NCI-H1694 (cell line): ENCODE results near the gene NTSR2.

Experiments used
- DNase-seq: peaks from one replicate; lab custom pipeline; 2025; lab: John Stamatoyannopoulos, UW

Gene NTSR2

DNA sequence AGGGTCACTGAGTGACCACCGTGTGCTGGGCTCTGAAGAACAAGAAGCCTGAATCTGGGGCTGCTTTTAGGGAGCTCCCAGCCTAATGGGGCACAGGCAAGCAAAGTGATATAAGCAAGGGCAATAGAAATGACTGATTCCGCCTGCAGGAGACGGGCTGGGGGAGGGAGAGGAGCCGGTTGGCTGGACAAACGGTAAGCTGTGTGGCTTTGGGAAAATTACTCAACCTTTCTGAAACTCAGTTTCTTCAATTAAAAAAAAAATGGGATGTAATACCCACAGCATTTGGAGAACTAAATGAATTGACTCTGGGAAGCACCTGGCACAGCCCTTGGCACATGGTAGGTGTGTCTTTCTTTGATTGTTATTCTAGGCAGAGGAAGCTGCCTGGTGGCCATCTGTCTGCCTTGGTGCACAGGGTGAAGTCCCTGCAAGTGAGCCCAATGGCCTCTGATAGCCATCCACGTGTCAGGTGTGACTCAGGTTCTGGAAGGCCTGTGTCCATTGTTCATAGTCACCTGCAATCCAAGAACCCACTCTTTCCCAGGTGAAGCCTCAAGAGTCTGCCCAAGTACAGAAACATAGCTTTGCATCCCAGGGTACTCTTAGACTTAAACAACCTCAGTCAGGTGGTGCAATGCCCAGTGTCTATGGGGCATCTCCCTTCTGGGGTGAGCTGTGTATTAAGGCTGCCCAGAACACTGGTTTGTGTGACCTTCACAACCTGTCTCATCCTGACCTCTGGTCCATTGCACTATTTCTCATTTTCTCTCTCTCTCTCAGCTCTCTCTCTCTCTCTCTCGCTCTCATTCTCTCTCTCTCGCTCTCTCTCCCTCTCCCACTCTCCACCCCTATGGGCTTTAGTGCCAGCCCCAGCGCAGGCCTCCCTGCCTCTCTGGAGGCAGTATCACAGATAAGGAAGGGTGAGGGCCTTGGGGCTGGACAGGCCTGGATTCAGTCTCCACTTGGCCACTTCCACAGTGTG lies 30.0 kb upstream of the NTSR2 start:
- DNase-seq = no peak

DNA sequence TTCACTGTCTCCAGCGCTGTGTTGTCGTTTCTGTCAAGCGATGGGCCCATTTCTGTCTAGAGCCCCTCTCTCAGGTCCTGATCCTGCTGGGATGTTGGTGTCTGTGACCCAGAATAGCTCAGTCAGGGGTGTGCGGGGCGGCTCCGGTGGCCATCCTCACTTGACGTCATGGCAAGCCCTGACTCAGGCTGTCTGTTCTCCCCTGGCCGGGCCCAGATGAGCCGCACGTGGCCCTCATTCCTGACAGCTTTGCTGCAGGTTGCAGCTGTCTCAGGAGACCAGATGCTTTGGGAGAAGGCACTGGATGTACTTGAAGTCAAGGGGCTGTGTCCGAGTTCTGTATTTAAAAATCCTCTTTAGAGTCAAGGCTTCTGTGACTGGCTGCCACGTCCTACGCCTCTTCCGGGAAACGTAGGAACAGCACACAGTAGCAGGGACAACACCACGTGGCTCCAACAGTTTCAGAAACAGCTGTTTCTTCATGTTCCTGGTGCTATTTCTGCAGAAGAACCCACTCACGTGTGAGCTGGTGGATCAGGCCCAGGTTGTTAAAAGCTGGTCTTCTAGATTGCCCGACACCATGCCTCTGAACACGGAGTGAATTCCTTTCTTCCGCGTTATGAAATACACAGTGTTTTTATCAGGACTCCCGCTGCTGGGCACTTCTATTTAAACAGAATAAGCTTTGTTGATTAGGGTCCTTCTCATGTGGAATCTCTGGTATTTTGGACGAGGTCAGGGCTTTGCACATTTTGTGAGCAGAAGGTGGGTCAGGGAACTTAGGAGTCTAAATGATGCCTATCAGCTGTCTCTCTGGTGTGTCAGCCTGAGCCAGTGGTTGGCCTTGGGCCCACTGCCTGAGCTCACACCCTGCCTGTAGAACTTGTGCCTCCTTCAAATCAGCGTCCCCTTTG lies 28.3 kb upstream of the NTSR2 start:
- peak; percentile 54 for DNase-seq

DNA sequence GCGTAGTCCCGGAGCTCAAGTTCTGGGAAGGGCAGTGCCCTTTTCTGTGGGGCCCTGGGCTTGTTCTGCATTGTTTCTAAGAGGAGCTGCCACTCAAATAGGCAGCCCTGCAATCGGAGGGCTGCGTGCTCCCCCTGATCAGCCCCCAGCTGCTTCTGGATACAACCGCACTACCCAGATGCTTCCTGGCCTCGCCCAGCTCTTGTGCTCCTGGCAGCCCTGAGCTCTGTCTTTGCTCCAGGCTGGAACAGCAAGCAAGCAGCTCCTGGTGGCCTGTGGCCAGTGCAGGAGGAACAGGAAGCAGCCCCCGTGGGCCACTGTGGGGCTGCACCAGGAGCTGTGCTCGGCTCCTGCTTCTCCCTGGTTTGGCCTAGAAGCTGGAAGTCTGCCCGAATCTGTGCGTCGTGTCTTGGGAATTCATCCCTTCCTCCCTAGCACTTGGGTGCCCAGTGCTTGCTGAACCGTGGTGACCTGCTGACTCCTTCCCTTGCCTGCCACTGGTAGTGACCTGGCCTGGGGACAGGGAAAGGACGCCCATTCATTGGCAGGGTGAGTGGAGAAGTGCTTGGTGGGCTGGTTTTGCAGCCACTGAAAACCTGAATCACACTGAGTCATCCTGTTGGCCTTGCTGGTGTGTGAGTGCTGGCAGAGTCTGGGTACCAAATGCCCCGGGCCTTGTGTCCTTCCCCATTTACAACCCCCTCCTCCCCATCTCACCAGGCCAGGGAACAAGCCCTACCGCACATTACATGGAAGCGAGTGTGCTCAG lies 27.3 kb upstream of the NTSR2 start:
- DNase-seq = peak; percentile 80

DNA sequence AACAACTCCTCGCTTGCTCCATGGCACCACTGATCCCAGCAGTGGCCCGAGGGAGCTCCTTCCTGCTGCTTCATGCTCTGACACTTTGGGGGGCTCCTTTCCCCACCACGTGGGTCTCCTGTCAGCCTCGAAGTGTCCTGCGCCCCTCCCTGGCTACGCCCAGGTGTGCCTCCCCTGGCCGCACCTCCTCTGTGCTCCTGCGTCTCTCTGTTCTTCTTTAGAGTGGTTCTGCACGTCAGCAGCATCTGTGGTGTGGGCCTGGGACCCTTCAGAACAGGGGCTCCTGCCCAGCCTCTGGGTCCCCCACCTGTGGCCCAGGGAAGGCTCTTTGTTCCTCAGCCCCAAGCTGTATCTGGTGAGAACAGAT lies 26.7 kb upstream of the NTSR2 start:
- DNase-seq = no peak

DNA sequence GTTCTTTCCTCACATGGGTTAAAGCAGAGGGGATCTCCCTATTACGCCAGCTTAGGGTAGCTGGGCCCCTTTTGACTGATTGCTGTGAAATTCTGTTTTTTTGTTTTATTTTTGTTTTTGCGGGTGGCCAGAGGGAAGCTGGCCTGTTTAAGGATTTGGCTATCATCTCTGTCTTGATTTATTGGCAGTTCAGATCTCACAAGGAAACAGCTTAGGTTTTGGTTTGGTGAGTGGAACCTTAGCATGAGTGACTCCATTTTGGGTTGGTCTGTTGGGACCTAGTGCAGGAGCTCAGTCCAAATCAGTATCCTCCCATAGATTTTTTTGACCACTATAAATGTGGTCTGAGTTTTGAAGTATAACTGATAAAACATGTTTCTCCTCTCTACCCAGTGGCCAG lies 25.6 kb upstream of the NTSR2 start:
- DNase-seq = no peak

DNA sequence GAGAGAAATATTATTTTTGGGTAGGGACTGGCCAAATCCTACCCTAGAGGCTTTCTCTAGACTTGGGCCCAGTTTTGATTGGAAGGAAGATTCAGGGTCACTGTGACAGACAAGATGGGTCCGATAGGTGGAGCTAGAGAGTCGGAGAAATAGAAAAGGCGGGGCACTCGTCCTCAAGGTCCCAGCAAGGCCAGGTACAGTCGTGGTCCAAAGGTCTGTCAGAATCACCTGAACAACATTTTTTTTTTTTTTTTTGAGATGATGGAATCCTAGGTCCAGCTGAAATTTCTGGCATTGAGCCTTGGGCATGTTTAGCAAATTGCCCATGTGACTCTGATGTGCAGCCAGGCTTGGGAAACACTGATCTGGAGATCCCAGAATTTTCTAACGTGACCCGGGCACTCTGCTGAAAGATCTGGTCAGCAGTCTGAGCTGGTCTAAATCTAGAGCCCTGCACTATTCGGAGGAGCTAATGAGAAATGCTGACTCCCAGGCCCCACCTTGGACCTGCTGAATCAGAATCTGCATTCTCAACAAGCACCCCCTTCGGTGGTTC lies 23.0 kb upstream of the NTSR2 start:
- peak; percentile 90 for DNase-seq

DNA sequence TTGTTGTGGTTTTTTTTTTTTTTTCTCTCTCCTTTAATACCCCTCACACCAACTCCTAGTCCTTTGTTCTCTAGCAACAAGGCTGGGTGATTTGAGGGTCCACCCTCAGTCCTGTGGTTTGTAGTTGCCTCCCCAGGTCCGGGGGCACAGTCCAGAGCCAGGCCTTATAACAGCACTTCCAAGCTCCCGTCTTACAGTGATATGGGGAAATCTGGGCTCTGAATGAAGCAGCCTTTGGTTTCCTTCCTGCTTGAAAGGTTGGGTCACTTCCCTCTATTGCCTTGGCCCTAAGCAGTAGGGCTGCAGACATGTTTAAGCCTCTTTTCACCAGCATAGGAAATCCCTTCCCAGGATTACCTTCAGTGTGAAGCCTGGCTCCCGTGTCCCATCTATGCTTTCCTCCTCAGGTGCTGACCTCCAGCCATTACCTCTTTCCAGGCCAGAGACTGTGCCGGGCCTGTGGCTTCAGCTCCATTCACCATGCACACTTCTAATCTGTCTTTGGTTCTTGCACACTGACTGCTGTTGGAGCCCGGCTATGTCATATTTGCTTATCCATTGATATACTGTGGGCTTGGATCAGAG lies 21.2 kb upstream of the NTSR2 start:
- DNase-seq = no peak

DNA sequence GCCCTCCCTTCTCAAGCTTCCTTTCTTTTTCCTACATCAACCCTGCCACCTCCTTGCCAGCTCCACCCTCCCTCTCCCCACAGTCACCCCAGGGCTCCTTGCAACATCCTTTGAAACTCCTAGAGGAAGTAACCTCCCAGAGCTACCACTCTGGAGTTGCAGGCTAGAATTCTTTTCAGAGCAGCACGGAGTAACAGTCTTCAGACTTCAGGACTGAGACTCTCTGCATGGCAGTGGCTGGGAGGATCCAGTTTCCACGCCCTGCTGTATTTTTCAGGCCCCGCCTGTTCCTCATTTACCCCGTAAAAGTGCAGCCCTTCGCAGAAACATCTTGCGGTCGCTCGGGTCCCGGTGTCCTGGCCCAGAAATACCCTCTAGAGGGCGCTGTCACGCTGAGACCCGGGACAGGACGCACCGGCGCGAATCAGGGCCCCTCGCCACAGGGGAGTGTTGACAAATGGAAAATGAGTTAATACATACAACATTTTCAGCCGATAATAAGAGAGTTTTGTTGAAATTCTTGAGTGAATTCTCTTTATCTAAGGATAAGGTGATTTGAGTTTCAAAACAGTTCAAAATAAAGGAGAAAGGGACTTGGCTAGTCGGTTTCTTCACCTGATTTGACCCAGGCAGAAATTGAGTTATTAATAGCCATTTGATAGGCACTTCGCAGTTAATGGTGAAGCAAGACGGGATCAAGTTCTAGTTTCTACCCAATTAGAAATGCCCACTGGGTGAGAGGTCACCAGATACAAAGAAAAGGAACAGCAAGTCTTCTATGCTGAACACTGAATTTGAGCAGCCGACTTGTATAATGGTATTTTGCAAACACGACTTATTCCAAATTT lies 18.5 kb upstream of the NTSR2 start:
- DNase-seq = peak; percentile 86

DNA sequence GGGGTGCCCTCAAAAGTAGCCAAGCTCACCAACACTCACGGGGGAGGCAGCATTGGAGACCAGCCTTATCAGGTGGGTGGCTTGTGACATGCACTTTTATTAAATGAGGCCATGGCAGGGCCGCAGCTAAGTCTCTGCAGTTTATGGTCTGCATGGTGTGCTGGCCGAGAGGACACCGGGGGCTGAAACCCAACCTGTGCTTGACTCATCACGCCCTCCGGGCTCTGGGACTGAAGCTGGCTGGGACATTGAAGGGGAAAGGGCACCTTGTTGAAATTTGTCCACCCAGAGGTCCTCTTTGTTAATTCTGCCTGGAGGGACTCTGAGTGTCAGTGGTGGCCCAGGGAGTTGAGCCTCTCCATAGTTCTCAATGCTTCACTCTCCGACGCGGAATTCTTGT lies 17.7 kb upstream of the NTSR2 start:
- no peak for DNase-seq

DNA sequence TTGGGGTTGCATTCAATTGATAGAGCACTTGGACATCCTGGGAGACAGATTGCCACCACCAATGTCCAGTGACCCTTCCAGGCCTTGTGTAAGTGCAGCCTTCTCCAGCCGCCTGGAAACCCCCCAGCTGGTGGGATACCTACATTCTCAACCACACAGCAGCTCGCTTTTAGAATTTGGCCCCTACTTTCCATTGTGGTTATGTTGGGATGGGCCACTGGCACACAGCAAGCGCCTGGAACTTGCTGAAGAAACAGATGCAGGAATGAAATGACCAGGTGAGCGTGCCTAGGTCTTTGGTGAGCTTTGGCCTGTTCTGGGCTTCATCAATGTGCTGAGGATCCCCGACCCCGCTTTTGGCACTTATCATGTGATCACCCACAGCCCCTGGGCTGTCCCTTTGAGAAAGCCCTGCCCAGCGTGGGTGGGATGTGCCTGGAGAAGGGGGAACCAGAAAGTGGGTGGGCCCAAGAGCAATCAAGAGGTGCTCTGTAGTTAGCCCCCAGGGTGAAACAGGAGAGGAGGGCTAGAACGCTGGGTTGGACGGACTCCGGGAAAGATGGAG lies 16.0 kb upstream of the NTSR2 start:
- no peak for DNase-seq

DNA sequence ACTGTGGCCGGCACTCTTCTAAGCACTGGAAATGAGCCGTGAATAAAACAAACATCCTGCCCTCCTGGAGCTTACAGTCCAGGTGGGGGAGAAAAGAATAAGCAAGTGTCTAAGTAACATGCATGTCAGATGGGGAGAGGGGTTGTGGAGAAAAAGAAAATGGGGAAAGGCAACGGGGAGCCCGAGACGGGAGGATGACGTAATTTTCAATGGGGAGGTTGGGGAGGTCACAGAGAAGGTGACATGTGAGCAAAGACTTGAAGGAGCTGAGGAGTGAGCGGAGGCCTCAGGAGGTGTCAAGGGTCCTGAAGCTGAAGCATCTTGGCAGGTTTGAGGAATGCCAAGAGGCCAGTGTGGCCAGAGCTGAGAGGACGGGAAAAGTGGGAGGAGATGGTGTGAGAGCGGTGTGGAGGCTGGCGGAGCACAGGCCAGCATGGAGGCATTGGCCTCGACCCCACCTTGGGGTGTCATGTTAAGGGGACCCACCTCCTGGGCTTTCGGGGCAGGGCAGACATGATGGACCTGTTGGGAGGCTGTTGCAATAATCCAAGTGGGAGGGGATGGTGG lies 15.0 kb upstream of the NTSR2 start:
- no peak for DNase-seq

DNA sequence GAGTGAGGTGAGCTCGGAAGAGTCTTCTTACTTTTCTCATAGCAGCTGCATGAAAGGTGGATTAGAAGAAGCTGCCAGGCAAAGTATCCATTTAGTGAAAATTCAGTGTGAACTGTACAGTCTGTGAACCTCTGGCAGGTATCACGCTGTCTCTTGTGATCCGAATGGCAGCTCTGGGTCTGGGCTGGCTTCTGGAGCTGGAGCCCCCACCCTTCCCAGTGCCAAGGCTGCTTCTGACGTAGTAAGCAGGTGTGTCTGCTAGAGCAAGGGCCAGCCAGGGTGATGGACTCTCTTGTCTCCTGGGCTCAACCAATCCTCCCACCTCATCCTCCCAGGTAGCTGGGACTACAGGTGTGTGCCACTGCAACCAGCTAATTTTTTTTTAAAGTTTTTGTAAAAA lies 14.0 kb upstream of the NTSR2 start:
- no peak for DNase-seq

DNA sequence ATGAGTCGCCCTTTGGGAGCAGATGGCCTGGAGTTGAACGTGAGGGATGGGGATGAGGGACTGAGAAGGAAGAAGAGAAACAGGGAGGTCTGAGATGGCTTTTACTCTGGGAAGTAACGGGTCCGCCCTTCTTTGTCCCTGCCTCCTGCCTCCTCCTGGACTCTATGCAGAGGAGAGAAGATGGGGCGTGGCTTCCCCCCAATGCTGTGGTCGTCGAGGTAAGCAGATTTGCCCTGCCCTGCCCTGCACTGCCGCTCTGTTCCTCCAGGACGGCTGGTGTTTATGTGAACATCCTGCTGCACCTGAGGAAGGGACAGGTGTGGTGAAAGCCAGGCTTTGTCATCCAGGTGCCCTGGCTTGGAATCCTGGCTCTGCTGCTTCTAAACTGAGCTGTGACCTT lies 13.5 kb upstream of the NTSR2 start:
- no peak for DNase-seq

DNA sequence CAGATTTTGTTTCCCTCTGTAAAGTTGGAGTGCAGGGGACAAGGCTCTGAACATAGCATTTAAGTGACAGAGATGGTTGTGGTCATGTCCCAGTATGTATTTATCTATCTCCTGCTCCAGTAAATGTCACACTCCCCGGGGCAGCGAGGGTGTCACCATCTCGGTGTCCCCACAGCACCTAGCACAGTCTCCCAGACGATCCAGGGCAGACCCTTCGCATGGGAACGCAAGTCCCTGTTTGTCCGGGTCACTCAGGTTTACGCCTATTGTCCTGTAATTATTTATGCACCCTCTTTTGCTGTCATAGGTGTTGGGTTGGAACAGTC lies 12.6 kb upstream of the NTSR2 start:
- no peak for DNase-seq

DNA sequence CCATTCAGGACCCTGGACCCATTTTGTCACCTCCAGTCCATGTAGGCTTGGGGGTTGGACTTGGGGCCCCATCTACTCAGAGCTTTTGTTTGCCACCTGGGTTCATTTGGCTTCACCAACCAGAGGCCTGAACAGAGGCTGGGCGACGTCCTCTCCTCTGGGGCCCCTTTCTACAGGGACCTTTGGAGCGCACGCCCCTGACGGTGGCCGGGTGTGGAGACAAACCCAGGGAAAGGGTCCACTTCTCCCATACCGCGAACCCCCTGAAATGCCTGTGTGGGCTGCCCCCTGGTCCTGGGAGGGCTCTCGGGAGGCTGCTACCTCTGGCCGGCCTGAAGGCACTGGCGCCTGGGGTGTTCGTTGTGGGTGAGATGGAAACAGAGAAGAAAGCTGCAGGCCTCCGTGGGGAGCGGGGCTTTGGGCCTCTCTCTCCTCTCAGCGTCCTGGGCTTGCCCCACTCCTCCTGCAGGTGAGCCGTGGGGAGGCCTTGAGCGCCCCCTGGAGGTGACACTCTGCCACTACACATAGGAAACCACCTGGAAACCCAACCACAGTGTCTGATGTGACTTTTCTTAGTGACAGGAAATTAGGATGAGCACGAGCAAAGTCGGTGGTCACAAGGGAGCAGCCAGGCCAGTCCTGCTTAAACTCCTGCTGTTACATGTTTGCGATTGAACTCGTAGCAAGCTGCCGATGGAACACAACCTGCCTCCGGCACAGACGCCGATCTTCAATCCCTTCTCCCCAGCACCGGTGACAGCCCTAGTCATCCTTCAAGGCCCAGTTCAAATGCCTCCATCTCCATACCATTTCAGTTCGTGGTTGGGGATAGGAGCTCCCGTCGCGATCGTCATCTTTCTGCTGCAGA lies 12.0 kb upstream of the NTSR2 start:
- DNase-seq = peak; percentile 72

DNA sequence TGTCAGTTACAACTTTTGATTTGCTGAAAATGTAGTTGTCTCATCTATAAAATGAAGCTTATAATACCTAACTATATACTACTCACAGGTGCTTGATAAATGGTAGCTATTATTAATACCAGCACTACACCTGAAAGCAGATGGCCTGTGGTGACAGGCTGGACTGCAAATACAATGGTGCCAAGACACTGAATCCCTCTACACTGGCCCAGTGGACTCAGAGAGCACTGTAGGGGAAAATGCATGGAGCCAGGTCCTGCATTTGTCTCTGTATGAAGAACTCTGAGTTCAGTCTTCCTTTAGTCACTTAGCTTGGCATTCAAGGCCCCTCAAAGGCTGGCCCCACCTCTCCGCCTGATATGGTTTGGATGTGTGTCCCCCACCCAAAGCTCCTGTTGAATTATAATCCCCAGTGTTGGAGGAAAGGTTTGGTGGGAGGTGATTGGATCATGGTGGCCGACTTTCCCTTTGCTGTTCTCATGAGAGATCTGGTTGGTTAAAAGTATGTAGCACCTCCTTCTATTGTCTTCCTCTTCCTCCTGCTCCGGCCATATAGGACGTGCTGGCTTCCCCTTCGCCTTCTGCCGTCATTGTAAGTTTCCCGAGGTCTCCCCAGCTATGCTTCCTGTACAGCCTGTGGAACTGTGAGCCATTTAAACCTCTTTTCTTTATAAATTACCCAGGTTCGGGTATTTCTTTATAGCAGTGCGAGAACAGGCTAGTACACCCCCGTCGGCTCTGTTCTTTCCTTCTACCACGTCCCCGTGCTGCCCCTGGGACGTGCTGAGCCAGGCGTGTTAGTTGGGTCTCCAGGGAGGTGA lies 11.1 kb upstream of the NTSR2 start:
- no peak for DNase-seq

DNA sequence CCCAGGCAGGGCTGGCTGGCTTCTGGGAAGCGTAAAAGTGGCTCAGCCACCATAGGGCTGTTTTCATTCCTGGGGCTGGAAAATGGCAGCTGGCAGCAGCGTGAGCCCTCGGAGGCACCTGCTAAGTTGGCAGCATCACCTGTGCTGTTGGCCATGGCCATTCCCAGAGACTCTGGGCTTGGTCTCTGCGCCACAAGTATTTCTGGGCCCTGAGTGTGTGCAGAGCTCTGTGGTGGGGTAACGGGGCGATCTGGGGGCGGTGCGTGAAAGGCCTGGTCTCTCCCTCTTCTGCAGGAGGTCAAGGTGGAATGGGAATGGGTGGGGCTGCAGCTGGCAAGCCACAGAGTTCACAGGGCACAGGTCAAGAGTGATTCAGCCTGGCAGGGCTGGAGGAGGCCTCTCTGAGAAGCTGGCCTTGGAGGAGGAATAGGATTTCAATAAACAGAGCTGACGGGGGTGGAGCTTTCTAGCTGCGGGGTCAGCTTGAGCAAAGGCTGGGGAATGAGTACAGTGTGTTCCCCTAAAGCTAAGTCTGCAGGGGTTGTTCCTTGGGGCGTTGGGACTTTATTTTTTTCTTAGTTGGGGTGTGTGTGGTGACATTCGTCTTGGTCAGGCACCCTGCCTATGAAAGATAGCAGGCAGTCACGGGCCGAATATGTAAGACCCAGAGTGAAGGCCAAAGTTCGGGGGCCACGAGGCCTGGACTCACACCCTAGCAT lies 10.3 kb upstream of the NTSR2 start:
- DNase-seq = no peak
